Astrocyte (in vitro differentiated cells and primary cell): ENCODE measurements around the gene COQ9. TPM values are rescaled to one million over a fixed set of nuclear protein-coding genes. Genes with fewer than 3 reads are reported as not detected.

Experiments used
- DNase-seq: peaks from one replicate; pipeline ENCODE4 v3.0.0-alpha.2; 2010; ENCODE audit warnings: low read depth
- FAIRE-seq: peaks from 2 replicates; lab custom pipeline; 2011; peaks lifted over from hg19 to GRCh38; lab: Jason Lieb, UNC
- H2AFZ ChIP-seq: 2 replicates; pipeline ENCODE4 v1.6.0; 2012; ENCODE audit warnings: low read depth, low read length, inconsistent platforms
- H3K27ac ChIP-seq: 2 replicates; pipeline ENCODE4 v1.5.1; 2011; ENCODE audit warnings: low read depth, low read length, inconsistent platforms
- H3K27me3 ChIP-seq: 2 replicates; pipeline ENCODE4 v1.6.0; 2011; ENCODE audit warnings: low read length, inconsistent platforms; ENCODE audit not compliant: insufficient read depth
- H3K36me3 ChIP-seq: 2 replicates; pipeline ENCODE4 v1.5.1; 2011; ENCODE audit warnings: low read length, inconsistent platforms; ENCODE audit not compliant: insufficient read depth
- H3K4me1 ChIP-seq: 2 replicates; pipeline ENCODE4 v1.5.1; 2011; ENCODE audit warnings: low read length, inconsistent platforms; ENCODE audit not compliant: insufficient read depth
- H3K4me2 ChIP-seq: 2 replicates; pipeline ENCODE4 v1.6.0; 2012; ENCODE audit warnings: low read length, inconsistent platforms
- H3K4me3 ChIP-seq: 2 replicates; pipeline ENCODE4 v1.5.1; 2011; ENCODE audit warnings: low read depth, mild to moderate bottlenecking, low read length, inconsistent platforms; ENCODE audit not compliant: insufficient read depth
- H3K79me2 ChIP-seq: 2 replicates; pipeline ENCODE4 v1.6.0; 2012; ENCODE audit warnings: mild to moderate bottlenecking, low read length, inconsistent platforms; ENCODE audit not compliant: insufficient read depth
- H3K9ac ChIP-seq: 2 replicates; pipeline ENCODE4 v1.6.0; 2012; ENCODE audit warnings: mild to moderate bottlenecking, low read length, inconsistent platforms
- H3K9me3 ChIP-seq: 2 replicates; pipeline ENCODE4 v1.5.1; 2012; ENCODE audit warnings: low read depth, mild to moderate bottlenecking, low read length, inconsistent platforms; ENCODE audit not compliant: insufficient read depth
- H4K20me1 ChIP-seq: 2 replicates; pipeline ENCODE4 v1.6.0; 2012; ENCODE audit warnings: low read length, inconsistent platforms; ENCODE audit not compliant: insufficient read depth
- H3K27ac Mint-ChIP-seq: one replicate; pipeline ENCODE4 v1.8.0; 2021; ENCODE audit warnings: mild to moderate bottlenecking, mixed read lengths; ENCODE audit not compliant: unreplicated experiment
- H3K27me3 Mint-ChIP-seq: one replicate; pipeline ENCODE4 v1.8.0; 2021; ENCODE audit warnings: low read depth, mixed read lengths; ENCODE audit not compliant: unreplicated experiment
- H3K36me3 Mint-ChIP-seq: one replicate; pipeline ENCODE4 v1.8.0; 2021; ENCODE audit warnings: low read depth, mixed read lengths; ENCODE audit not compliant: unreplicated experiment
- H3K4me1 Mint-ChIP-seq: one replicate; pipeline ENCODE4 v1.8.0; 2021; ENCODE audit warnings: low read depth, mixed read lengths; ENCODE audit not compliant: unreplicated experiment
- H3K4me3 Mint-ChIP-seq: one replicate; pipeline ENCODE4 v1.8.0; 2021; ENCODE audit warnings: mild to moderate bottlenecking, moderate library complexity, mixed read lengths; ENCODE audit not compliant: unreplicated experiment
- H3K9me3 Mint-ChIP-seq: one replicate; pipeline ENCODE4 v1.8.0; 2021; ENCODE audit warnings: mild to moderate bottlenecking, mixed read lengths; ENCODE audit not compliant: unreplicated experiment
- CTCF ChIP-seq: IDR thresholded peaks from 2 replicates; pipeline ENCODE4 v1.5.1; 2011; ENCODE audit warnings: low read depth, mild to moderate bottlenecking, inconsistent platforms, low read length, moderate library complexity; ENCODE audit not compliant: insufficient read depth
- EZH2 ChIP-seq: IDR thresholded peaks from 2 replicates; pipeline ENCODE4 v1.6.1; 2012; ENCODE audit warnings: mild to moderate bottlenecking, low read length, inconsistent platforms; ENCODE audit not compliant: insufficient read depth
- total RNA-seq: library from RNA; stranded (reverse); gene quantifications from 2 replicates; pipeline ENCODE4 v1.2.1, GENCODE V29; 2021

The COQ9 gene
- total RNA-seq, 1 donor from 2014 or later = 29.1 TPM

- DNase-seq (peak; percentile 8), FAIRE-seq (no peak)
- H3K27me3 Mint-ChIP-seq = no peaks in the 10 kb centered on the region
- Histone ChIP-seq H3K9me3 (no peaks in the 10 kb centered on the region), H3K4me3 (no peak overlapping the region), H3K27me3 (no peaks in the 10 kb centered on the region), H3K79me2 (no peaks in the 10 kb centered on the region), H4K20me1 (peaks cover 41% of the 10 kb centered on the region), H3K4me1 (peaks cover 20% of the 10 kb centered on the region), H3K36me3 (peaks cover 19% of the 10 kb centered on the region), H3K27ac (no peak overlapping the region), H3K4me2 (no peak overlapping the region), H2AFZ (no peak overlapping the region), H3K9ac (no peak overlapping the region)
- no peaks in the 10 kb centered on the region for H3K9me3 Mint-ChIP-seq
- peaks cover 7% of the 10 kb centered on the region for H3K36me3 Mint-ChIP-seq
- H3K4me1 Mint-ChIP-seq = peaks cover 12% of the 10 kb centered on the region
- no peak overlapping the region for H3K4me3 Mint-ChIP-seq
- TF ChIP-seq EZH2 (no peak), CTCF (peak; percentile 31)
- no peak overlapping the region for H3K27ac Mint-ChIP-seq
Measured at GRCh38 chr16:57475711-57476339, 28.5 kb downstream of the COQ9 start.

- peaks cover 13% of the 10 kb centered on the region for H3K36me3 ChIP-seq
- no peaks in the 10 kb centered on the region for H3K9me3 Mint-ChIP-seq
- DNase-seq = no peak
- peaks cover 12% of the 10 kb centered on the region for H3K4me1 Mint-ChIP-seq
- peaks cover 20% of the 10 kb centered on the region for H3K4me1 ChIP-seq
- H3K4me2 ChIP-seq = no peak overlapping the region
- no peaks in the 10 kb centered on the region for H3K27me3 Mint-ChIP-seq
- H3K27ac Mint-ChIP-seq = no peak overlapping the region
- H3K79me2 ChIP-seq = no peaks in the 10 kb centered on the region
- H3K9ac ChIP-seq = no peak overlapping the region
- no peak overlapping the region for H3K4me3 Mint-ChIP-seq
- H3K27ac ChIP-seq = no peak overlapping the region
- peaks cover 6% of the 10 kb centered on the region for H3K36me3 Mint-ChIP-seq
- no peaks in the 10 kb centered on the region for H3K27me3 ChIP-seq
- TF ChIP-seq EZH2 (no peak), CTCF (no peak)
- FAIRE-seq = no peak
- H2AFZ ChIP-seq = no peak overlapping the region
- H4K20me1 ChIP-seq = peaks cover 35% of the 10 kb centered on the region
- no peak overlapping the region for H3K4me3 ChIP-seq
- H3K9me3 ChIP-seq = no peaks in the 10 kb centered on the region
Measured at GRCh38 chr16:57476546-57477410, 29.5 kb downstream of the COQ9 start.
